ENCODE data around the gene B3GNT9.

Gene B3GNT9

GRCh38 chr16:67184995-67185650, 34.3 kb upstream of the B3GNT9 start:
- peak; percentile 82 for DNase-seq

DNA sequence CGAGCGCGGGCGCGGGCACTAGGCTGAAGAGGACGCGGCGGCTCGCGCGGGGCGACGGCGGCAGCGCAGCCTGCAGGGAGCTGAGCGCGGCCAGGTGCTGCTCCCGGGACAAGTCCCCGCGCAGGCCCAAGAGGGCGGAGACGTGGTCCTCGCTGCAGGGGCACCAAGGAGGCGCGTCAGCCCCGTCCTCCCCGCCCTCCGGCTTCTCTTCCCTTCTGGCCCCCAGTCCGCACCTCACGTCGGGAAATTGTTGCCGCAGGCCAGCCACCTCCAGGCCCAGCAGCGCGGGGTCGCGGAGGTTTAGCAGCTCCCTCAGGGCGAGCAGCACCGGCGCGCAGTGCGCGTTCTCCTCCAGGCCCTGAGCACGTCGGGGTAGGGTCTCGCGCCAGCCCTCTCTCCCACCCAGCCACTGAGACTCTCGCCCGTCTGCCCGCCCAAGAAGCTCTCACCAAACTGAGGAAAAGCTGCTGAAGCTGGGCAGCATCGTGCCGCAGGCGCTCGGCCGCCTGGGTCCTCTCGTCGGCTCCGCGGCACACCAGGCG, 33.7 kb upstream of the B3GNT9 start:
- DNase-seq = no peak

GRCh38 chr16:67183627-67184452, 33.0 kb upstream of the B3GNT9 start, which contains the start of gene MATCAP1:
TSS of gene MATCAP1 (minus strand) at chr16:67183963. CDS start at chr16:67180610, 3,353 bp downstream.
- DNase-seq = peak; percentile 98

GRCh38 chr16:67183284-67183626, 32.5 kb upstream of the B3GNT9 start:
- no peak for DNase-seq

DNA sequence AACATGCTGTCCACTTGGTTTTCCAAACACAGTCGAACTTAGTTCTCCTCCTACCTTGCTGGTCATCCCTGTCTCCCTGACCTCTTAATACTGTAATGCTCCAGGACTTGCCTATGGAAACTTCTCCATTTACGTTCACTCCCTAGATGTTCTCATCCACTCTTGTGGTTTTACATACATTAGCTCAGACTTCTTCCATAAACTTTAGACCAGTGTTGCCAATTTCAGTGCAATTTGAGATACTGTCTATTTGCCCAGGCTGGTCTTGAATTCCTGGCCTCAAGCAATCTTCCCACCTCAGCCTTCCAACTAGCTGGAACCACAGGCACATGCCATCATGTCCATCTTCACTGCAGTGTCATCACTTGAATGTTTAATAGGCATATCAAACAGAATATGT, 31.5 kb upstream of the B3GNT9 start:
- DNase-seq = no peak

DNA sequence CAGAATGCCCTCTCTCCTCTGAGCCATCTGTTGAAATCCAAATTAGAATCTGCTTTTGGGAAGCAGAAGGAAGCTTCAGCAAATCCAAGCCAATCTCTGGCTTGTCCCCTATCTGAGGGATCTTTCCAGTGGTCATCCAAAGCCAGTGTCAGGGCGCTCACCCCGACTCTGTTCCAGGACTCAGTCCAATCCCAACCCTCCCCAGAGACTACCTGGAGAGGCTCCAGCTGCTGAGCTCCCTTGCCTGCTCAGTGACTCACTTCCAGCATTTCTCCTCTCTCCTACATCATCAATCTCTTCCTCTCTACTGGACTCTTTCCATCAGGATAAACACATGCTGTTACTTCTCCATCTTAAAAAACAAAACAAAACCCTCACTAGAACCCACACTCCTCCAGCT, 30.5 kb upstream of the B3GNT9 start:
- DNase-seq = peak; percentile 80

- no peak for DNase-seq
Measured at GRCh38 chr16:67180166-67180565, 29.4 kb upstream of the B3GNT9 start.

DNA sequence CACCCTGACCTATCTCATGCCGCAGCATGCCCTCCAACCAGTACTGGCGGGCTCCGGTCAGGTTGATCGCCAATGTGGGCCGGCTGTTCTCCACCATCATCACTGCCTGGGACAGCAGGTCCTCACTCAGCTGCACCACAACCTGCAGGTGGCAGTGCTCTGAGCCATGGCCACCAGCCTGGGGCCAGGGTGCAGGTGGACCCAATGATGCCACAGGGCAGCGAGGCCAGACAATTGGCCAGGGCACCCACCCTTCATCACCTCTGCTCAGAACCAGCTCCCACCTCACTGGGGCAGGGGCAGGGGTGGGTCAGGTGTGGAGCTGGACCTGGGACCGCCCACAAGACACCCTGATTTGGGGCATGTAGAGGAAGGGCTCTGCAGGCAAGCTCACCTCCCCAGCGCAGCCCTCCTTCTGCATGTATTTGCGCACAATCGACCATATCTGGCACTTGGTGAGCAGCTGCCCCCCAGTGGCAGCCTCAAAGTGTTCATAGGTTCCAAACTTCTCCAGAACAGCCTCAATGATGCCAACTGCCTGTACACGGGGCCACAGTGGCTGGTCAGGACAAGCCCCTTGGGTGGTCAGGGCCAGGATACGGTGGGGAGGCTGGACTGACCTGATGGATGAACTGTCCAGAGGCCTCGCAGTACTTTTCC, 28.8 kb upstream of the B3GNT9 start:
- DNase-seq = no peak

GRCh38 chr16:67177743-67178699, 27.2 kb upstream of the B3GNT9 start:
- DNase-seq = peak; percentile 37

DNA sequence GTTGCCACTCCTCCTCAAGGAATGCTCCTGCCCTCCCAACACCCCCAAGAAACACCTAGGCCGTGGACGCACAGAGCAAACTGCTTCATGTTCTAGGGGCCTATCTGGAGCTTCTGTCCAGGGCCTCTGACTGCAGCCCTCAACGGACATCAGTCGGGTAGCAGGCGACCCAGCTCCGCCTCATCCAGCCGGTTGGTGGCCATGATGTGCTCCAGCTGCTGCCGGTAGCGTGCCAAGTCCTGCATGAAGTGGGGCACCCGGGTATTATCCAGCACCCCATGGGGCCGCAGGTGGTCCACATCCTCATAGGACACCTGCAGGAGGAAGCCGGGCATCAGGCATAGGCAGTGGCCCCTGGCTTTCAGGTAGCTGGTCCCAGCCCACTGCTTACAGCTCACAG, 25.9 kb upstream of the B3GNT9 start:
- no peak for DNase-seq

DNA sequence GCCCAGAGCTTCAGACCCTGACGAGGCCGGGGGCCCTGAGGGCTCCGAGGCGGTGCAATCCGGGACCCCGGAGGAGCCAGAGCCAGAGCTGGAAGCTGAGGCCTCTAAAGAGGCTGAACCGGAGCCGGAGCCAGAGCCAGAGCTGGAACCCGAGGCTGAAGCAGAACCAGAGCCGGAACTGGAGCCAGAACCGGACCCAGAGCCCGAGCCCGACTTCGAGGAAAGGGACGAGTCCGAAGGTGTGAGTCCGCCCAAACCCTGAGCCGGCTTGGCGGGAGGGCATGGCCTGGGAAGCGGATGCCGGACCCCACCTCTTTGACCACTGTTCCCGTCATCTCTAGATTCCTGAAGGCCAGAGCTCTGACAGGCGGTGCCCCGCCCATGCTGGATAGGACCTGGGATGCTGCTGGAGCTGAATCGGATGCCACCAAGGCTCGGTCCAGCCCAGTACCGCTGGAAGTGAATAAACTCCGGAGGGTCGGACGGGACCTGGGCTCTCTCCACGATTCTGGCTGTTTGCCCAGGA, 24.0 kb upstream of the B3GNT9 start:
- DNase-seq = no peak

DNA sequence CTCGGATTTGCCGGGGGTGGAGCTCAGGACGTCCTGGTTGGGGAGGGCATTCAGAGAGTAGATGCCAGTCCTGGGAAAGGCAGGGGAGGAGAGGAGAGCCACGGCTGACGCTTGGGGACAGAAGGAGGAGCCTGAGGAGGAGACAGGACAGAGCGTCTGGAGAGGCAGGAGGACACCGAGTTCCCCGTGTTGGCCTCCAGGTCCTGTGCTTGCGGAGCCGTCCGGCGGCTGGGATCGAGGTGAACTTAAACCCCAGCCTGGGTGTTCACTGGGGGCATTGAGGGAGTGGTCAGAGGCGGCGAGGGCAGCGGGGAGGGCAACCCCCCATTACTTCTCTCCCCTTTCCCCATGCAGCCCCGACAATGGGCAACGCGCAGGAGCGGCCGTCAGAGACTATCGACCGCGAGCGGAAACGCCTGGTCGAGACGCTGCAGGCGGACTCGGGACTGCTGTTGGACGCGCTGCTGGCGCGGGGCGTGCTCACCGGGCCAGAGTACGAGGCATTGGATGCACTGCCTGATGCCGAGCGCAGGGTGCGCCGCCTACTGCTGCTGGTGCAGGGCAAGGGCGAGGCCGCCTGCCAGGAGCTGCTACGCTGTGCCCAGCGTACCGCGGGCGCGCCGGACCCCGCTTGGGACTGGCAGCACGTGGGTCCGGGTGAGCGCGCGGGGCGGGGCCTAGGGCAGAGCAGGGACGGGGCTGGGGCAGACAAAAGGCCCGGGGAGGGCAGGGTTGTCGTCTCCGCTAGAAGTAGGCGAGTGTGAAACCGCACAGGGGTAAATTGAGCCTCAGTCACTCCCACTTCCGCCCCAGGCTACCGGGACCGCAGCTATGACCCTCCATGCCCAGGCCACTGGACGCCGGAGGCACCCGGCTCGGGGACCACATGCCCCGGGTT, 23.3 kb upstream of the B3GNT9 start:
- DNase-seq = peak; percentile 73

GRCh38 chr16:67173323-67173722, 22.5 kb upstream of the B3GNT9 start:
- DNase-seq = no peak

GRCh38 chr16:67170949-67171649, 20.3 kb upstream of the B3GNT9 start:
- no peak for DNase-seq

GRCh38 chr16:67170168-67170948, 19.6 kb upstream of the B3GNT9 start, which contains the start of gene NOL3:
TSS of gene NOL3 (plus strand) at chr16:67170538.
- peak; percentile 82 for DNase-seq

- DNase-seq = no peak
Measured at GRCh38 chr16:67169642-67170167, 18.9 kb upstream of the B3GNT9 start.

- DNase-seq = no peak
Measured at GRCh38 chr16:67169011-67169451, 18.2 kb upstream of the B3GNT9 start.

- DNase-seq = no peak
Measured at GRCh38 chr16:67167588-67167987, 16.8 kb upstream of the B3GNT9 start.
